LNCAP (cell line): ENCODE measurements around the gene TIGD3.

Source experiments
- TF ChIP-seq, protein P1 (sequence below): fragments of 450-650 bp; IDR thresholded peaks from 2 replicates; pipeline ENCODE4 v1.5.1; 2017; ENCODE audit warnings: mild to moderate bottlenecking

Gene TIGD3

DNA sequence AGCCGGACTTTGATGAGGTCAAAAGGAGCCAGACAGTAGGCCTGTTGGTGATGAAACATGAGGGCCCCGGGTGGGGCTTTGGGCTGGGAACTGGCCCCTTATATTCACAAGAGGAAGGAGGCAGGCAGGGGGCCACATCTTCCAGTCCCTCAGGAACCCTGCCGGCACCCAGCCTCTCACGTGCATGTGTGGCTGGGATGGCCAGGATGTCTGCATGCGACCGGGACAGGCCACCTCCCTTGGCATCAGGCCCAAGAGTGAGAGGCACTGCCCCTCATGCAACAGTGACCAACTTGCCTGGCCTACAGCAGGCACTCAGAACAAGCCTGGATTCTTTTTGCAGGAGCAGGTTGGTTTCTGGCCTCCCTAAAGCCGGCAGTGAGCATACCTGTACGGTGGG lies 22.5 kb downstream of the TIGD3 start:
- TF ChIP-seq, protein P1, sequence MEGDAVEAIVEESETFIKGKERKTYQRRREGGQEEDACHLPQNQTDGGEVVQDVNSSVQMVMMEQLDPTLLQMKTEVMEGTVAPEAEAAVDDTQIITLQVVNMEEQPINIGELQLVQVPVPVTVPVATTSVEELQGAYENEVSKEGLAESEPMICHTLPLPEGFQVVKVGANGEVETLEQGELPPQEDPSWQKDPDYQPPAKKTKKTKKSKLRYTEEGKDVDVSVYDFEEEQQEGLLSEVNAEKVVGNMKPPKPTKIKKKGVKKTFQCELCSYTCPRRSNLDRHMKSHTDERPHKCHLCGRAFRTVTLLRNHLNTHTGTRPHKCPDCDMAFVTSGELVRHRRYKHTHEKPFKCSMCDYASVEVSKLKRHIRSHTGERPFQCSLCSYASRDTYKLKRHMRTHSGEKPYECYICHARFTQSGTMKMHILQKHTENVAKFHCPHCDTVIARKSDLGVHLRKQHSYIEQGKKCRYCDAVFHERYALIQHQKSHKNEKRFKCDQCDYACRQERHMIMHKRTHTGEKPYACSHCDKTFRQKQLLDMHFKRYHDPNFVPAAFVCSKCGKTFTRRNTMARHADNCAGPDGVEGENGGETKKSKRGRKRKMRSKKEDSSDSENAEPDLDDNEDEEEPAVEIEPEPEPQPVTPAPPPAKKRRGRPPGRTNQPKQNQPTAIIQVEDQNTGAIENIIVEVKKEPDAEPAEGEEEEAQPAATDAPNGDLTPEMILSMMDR: no peak

DNA sequence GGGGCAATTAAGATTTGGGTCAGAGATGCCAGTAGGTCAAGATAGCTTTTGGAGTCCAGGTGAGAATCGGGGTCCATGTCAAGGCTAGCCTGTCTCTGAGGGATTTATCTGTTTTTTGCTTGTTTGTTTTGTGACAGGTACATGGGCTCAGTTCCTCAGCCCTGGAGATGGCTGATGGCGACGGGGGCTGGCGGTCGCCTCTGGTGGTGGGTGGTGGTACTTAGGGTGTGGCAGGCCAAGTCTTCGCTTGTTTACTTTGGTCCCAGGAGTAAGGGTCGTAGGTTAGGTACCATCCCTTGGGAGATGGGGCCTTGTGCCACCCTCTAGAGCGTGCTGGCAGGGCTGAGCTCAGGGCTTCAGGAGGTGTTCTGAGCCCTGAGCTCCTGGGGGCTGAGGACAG lies 23.2 kb downstream of the TIGD3 start:
- TF ChIP-seq, protein P1: no peak

DNA sequence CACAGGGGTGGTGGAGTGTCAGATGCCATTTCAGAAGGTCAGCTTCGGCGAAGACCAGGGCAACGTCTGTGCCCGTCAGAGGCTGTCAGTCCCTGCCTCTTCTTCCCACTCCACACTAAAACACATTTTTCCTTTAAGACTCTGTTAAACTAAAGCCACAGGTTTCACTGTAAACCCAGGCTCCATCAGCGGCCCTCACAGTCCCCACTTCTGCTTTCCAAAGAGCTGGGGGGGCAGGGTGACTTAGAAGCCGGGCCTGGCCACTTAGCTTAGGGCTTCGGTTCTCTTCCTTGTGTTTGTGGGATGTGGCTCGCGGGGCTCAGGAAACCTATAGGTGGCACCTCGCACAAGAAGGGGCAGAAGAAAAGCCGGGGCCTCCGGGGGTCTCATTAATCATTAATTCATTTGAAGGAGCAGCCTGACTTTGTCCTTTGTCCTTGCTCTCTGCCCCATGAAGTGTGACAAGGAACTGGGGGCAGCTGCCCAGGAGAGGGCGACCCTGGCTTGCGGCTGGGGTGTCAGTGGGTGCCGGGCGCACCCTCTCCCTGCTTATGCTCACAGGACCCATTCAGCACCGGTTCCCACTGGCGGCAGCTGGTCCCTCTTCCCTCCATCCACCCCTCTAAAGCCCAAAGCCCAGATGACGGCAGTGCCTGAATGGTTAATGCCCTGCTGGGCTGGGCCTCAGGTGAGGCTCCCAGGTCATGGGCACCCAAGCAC lies 23.8 kb downstream of the TIGD3 start:
- TF ChIP-seq, protein P1: no peak

DNA sequence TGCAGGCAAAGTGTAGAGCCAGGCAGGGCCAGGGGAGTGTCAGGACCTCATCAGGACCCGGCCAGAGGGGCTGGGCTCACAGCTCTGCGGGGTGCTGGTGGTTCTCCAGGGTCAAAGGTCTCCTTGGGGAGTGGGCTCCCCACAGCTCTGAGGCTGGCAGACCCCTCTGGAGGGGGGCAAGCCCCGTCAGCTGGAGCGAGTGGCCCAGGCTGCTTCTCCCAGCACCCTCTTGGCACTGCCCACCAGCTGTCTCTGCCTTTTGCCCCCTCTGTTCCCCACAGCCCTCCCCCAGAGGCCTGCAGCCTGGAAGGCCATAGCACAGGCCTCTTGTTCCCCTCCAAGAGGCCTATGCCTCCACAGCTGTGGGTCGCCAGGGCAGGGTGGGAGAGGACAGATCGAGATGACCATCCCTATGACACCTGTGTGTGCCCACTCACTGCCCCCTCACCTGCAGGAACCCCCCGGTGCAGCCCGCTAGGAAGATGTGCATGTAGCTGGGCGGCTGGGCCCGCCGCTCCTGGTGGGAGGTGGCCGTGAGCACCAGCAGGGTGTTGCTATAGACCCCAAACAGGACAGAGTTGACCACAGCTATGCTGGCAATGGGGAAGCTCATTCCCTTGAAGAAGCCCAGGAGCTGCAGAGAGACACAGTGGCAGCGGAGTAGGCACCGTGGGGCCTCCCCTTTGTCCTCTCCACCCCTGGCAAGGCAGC lies 24.5 kb downstream of the TIGD3 start:
- TF ChIP-seq, protein P1: no peak

DNA sequence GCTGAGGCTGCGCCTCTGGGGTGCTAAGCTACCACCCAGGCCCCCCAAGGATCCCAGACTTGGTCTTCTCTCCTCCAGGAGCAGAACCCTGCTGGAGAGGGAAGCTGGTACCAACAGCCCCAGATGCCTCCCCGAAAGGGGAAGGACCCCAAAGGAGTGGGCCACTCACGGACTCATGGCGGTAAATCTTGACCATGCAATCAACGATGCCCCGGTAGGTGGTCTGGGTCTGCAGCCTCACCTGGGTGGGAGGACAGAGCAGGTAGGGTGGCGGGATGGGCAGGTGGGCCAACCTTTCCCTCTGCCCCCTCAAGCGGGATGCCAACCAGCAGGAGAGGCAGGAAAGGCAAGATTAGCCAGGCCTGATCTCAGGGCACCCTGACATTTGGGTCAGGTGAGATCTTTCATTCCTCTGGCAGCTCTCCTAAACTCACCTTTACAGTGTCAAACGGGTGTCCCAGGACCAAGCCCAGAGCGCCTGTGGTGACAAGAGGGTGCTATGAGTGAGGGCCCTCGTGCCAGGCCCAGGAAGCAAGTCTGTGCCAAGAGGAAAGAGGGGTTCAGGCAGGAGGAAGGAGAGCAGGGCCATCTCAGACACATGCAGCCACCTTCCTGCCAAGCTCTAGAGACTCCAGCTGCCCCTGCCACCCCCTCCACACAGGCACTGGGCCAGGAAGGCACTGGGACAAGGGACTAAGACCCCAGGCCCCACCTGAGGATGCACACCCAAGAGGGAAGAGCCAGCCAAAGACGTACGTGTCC lies 25.3 kb downstream of the TIGD3 start:
- TF ChIP-seq, protein P1: no peak

DNA sequence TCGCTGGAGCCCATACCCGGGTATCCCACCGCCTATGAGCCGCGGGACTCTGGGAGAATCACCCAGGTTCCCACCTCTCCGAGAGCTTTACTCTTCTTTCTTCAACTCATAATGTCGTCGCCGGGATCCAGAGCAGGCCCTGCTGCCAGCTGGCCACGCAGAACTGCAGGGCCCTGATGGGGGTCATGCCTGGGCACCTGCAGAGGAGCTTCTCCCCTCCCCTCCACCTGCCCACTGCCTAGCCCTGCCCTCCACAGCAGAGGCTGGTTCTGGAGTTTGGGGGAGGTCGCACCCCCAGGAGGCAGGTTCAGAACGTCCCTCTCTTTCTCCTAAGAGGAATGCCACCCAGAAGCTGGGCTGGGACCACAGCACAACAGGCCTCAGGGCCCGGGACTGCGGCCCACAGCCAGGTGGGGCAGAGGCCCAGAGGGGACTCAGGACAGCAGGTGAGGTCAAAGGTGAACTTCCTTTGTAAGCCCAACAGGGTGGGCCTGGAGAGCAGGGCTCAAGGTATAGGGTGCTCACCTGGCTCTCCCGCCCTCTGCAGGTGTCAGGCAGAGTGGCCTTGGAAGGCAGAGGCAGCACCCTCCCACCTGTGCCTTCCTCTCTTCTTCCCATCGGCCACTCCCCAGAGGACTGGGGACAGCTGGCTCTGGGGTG lies 26.0 kb downstream of the TIGD3 start:
- TF ChIP-seq, protein P1: no peak

DNA sequence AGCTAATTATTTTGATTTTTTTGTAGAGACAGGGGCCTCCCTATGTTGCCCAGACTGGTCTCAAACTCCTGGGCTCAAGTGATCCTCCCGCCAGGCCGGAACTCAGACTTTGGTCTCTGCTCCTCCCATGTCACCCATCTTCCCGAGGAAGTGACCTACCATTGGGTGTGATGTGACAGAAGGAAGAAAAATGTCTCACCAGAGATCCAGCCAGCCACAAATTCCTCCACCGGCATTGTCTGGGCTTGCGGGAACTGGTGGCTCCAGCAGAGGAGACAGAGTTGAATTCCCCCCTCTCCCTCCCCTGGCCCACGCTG lies 27.1 kb downstream of the TIGD3 start:
- TF ChIP-seq, protein P1: no peak
